Mucosa of gallbladder (tissue), 1 donor: ENCODE results near the gene CALD1. TPM values are rescaled to one million over a fixed set of nuclear protein-coding genes. Genes with fewer than 3 reads are reported as not detected.

Experiments used
- DNase-seq: peaks from one replicate; pipeline ENCODE4 v3.0.0-alpha.2; 2020; ENCODE audit warnings: low spot score
- total RNA-seq: library from RNA; stranded (reverse); gene quantifications from one replicate; pipeline ENCODE4 v1.2.1, GENCODE V29; 2021
- donor health status: DM: no; HTN: no; CAD: no.

Gene CALD1
- total RNA-seq, 1 donor from 2014 or later = 601 TPM

DNA sequence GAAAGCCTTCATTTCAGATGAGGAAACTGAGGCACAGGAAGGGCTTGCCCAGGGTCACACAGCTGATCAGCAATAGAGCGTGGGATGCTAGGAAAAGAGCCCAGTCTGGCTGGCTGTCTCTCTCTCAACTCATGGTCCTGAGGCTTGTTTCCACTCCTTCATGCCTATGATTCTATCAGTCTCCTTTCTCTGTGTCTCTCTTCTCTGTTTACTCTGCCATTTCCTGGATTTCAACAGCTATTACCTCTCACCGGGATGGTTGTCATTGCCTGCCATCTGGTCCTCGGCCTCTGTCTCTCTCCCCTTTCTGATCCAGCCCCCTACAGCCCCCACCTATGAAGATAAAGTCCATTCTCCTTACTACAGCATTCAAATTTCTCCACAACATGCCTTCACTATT is 113.5 kb downstream of the CALD1 start:
- no peak for DNase-seq

DNA sequence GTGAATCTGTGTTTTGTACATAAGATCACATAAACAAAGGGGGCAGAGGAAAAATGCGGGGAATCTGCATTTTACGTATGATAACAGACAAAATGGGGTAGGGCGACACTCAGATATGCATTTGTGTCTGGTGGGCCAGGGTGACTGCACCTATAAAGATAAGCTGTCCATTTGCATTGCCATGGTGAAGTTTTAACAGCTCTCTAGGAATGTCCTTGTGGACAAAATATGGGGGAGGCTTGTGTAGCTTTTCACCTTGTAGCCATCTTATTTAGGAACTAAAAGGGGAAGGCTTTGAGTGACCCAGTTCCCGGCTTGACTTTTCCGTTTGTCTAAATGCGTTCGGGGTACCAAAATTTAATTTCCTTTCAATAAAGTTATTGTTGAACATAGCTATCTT is 114.5 kb downstream of the CALD1 start:
- no peak for DNase-seq

DNA sequence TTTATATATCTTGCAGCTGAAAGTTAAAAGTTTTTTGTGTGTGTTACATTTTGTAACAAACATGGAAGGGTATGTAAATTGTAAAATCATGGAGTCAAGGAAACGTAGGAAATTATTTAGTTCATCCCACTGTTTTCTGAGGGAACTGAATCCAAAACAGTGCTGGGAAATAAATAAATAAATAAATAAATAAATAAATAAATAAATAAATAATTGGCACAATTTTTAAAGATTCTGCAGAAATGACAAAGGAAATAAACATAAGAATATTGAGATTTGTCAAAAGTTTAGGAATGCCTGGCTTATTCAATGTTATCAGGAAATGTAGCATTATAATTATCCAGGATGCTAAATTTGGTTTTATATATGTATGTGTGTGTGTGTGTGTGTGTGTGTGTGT is 115.5 kb downstream of the CALD1 start:
- DNase-seq = no peak

DNA sequence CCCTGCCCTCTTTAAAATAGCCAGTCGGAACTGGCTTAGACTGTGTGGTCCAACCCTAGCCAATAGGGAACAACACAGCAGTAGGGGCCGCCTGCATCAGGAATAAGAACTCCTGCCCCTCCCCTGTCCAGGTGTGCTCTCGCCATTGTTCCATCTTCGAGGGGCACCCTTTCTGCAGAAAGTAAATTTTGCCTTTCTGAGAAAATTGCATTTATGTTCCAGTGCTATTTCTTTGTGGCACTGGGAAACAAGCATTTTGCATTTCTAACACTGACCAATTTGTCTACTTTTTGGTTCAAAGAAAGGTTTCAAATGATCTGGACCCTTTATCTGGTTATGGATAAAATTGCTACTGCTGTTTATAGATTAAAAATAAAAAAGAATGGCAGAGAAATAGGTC is 116.6 kb downstream of the CALD1 start:
- DNase-seq = no peak

DNA sequence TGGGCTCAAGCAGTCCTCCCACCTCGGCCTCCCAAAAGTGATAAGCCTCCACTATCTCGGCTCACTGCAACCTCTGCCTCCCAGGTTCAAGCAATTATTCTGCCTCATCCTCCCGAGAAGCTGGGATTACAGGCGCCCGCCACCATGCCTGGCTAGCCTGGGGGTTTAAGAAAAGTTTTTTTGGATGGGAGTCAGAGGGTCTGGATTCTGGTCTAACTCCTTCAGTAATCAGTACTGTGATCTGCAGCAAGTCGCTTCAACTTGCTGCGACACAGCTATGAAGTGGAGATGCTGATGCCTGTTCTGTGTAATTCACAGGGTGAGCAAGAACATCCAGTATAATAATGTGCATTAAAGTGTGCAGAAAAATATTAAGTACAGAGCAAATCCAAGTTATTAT is 118.5 kb downstream of the CALD1 start:
- DNase-seq = no peak

DNA sequence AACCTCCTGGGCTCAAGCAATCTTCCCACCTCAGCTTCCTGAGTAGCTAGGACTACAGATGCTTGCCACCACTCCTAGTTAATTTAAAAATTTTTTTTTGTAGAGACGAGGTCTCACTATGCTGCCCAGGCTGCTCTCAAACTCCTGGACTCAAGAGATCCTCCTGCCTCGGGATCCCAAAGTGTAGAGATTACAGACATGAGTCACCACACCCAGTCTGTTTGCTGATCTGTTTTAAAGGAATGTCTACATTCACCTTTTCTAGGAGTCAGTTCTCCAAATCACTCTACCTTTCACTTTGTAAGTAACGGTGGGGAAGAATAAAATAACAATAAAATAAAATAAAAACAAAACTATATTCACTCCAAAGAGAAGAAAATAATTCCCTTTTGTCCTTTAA is 120.3 kb downstream of the CALD1 start:
- no peak for DNase-seq

GRCh38 chr7:134900166-134900982 is 120.9 kb downstream of the CALD1 start:
- no peak for DNase-seq

- no peak for DNase-seq
These were observed 122.1 kb downstream of the CALD1 start for GRCh38 chr7:134901389-134902020.

GRCh38 chr7:134902058-134902457 is 122.6 kb downstream of the CALD1 start:
- no peak for DNase-seq

GRCh38 chr7:134903073-134903790 is 123.8 kb downstream of the CALD1 start:
- DNase-seq = no peak

- DNase-seq = peak; percentile 42
These were observed 125.9 kb downstream of the CALD1 start for GRCh38 chr7:134905375-134905774.

DNA sequence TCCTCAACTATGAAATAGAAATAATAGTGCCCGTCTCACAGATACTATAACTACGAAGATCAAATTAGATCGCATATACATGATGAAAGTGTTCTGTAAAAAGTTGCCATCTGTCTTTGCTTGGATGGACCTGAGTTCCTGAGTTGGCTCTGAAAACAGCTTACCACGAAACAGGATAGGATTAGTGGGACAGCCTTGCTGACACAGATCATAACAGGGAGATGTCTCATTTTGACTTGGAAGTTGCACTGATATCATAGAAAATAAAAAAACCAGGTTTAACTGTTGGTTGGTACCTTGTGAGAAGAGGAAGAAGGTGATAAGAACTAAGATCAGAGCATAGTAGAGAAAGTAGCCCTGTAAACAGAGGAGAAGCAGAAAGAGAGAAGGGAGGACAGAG is 127.6 kb downstream of the CALD1 start:
- no peak for DNase-seq

DNA sequence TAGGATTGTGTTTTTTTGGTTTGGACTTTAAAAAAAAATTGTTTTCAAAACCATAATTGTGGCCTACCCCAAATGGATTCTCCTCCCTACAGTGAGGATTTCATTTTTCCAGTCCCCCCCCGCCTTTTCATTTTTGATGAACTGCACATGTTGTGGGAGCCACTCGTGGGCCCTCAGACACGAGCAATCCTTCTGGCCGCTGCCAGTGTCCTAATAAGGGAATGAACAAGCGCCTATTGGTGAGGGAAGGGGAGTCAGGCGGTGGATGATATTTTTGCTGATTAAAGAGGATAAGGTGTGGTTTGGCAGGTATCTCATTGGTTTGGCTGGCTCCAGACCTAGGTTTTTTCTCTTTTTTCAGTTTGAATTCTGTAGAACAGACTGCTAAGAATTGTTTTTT is 128.2 kb downstream of the CALD1 start:
- DNase-seq = peak; percentile 39

GRCh38 chr7:134908289-134908688 is 128.9 kb downstream of the CALD1 start:
- DNase-seq = no peak

- peak; percentile 87 for DNase-seq
These were observed 130.9 kb downstream of the CALD1 start for GRCh38 chr7:134910214-134910890.

GRCh38 chr7:134910968-134911367 is 131.5 kb downstream of the CALD1 start:
- no peak for DNase-seq

GRCh38 chr7:134916171-134916883 is 136.9 kb downstream of the CALD1 start:
- no peak for DNase-seq

DNA sequence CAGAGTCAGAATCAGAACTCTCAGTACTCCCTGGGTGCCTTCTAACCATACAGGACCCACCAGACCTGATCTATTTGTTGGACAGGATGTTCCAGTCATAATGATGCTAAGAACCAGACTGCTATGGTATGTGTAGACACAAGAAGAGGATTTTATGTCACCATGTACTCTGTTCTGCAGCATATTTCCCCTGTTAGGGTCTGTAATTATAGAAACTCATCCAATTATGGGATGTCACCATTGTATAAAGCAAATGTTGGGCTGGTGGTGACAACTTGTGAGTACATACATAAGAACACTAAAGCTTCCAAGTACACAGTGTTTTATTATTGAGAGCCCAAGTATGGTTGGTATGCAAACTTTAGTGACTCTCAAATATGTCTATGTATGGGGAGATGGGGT is 139.8 kb downstream of the CALD1 start:
- no peak for DNase-seq

- no peak for DNase-seq
These were observed 140.8 kb downstream of the CALD1 start for GRCh38 chr7:134920026-134920753.

DNA sequence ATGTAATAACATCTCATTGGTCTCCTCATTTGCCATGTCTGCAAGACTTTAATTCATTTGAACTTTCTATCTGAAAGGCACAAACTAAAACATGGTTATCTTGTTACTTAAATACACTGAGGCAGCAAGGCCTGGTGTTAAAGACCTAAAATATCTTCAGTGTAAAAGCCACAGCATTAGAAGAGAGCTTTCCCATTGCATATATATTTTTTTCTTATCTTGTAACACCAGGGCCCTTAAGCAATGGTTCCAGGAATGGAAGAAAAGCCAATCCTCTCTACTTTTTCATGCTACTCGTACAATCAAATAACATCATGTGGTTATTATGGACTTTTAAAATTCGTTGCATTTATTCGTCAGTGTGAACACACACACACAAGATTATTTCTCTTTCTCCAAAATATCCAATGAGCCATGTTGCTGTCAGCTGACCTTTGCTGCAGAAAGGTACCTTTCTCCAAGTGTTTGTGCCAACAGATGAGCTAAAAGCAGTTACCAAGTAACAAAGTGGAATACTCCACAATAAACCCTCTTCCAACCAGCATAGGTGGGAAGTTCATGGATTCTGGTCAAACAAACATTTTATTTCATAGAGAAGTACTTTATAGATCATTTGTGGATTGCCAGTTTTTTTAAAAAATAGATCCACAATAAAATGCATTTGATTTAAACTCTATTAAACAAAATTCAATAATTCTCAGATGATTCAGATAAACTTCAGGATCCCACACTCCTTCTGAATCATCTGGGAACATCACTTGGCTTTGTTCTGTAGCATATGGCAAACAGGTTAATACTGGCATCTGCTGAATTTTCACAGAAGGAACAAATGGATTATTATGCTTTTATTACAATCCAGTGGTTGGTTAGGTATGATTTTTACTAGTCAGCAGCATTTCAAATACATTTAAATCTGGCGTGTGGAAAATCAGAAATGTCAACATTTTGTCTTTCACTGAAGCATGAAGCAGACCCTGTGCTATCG is 143.6 kb downstream of the CALD1 start:
- no peak for DNase-seq
